PC-9 (cell line): Measurements from ENCODE around the gene NFKBIL1. TPM values are rescaled to one million over a fixed set of nuclear protein-coding genes. Genes with fewer than 3 reads are reported as not detected.

ENCODE experiments used
- BruUV-seq: library from RNA; stranded (reverse); fragments of 400-500 nt; replicated peaks from 2 replicates; lab custom pipeline; 2021; lab: Mats Ljungman, UMichigan
- CTCF ChIA-PET: fragments of 300-600 bp; sonication (Branson Sonifier 250); formaldehyde crosslinking; loops from one replicate; lab custom pipeline; 2022; ENCODE audit warnings: antibody characterized with exemption; lab: Charles Lee
- POLR2A ChIA-PET: fragments of 300-600 bp; sonication (Branson Sonifier 250); formaldehyde crosslinking; loops from one replicate; lab custom pipeline; 2022; ENCODE audit warnings: antibody characterized with exemption; ENCODE audit not compliant: unreplicated experiment; lab: Charles Lee
- DNase-seq, 2 experiments: peaks; one replicate each; pipeline versions ENCODE4 v3.0.0 to v3.0.0-alpha.2; 2015 to 2022; ENCODE audit warnings: mixed read lengths in 1 of 2
- H2AFZ ChIP-seq: fragments of 200-600 bp; sonication (generic); 2 replicates; pipeline ENCODE4 v1.8.1; 2017; ENCODE audit warnings: antibody characterized with exemption
- H3F3A ChIP-seq: fragments of 200-600 bp; sonication (generic); 2 replicates; pipeline ENCODE4 v1.8.1; 2017; ENCODE audit warnings: antibody characterized with exemption, mild to moderate bottlenecking, low read depth; ENCODE audit not compliant: insufficient read depth
- H3K27ac ChIP-seq: fragments of 200-600 bp; sonication (generic); 2 replicates; pipeline ENCODE4 v1.6.1; 2016; ENCODE audit warnings: mixed run types
- H3K27me3 ChIP-seq: fragments of 200-600 bp; sonication (generic); 2 replicates; pipeline ENCODE4 v1.6.1; 2016; ENCODE audit warnings: low read depth, mixed run types; ENCODE audit not compliant: insufficient read depth
- H3K36me3 ChIP-seq: fragments of 200-600 bp; sonication (generic); 2 replicates; pipeline ENCODE4 v1.6.1; 2016; ENCODE audit warnings: low read depth, mixed run types
- H3K4me1 ChIP-seq: fragments of 200-600 bp; sonication (generic); replicated peaks from 2 replicates; pipeline ENCODE4 v1.6.1; 2016; ENCODE audit warnings: mixed run types; ENCODE audit not compliant: insufficient read depth
- H3K4me2 ChIP-seq: fragments of 200-600 bp; sonication (generic); 2 replicates; pipeline ENCODE4 v1.6.1; 2017; ENCODE audit warnings: mixed run types
- H3K4me3 ChIP-seq: fragments of 200-600 bp; sonication (generic); 2 replicates; pipeline ENCODE4 v1.6.1; 2016; ENCODE audit warnings: mixed run types
- H3K79me2 ChIP-seq: fragments of 200-600 bp; sonication (generic); 2 replicates; pipeline ENCODE4 v1.6.1; 2017; ENCODE audit warnings: low read depth, mixed run types
- H3K9me2 ChIP-seq: fragments of 200-600 bp; sonication (generic); 2 replicates; pipeline ENCODE4 v1.8.1; 2017; ENCODE audit warnings: mild to moderate bottlenecking; ENCODE audit not compliant: insufficient read depth
- H3K9me3 ChIP-seq: fragments of 200-600 bp; sonication (generic); 2 replicates; pipeline ENCODE4 v1.8.1; 2016; ENCODE audit warnings: low read depth; ENCODE audit not compliant: insufficient read depth
- H4K20me1 ChIP-seq: fragments of 200-600 bp; sonication (generic); 2 replicates; pipeline ENCODE4 v1.8.1; 2017; ENCODE audit not compliant: insufficient read depth
- EZH2 ChIP-seq: fragments of 200-600 bp; sonication (generic); IDR thresholded peaks from 2 replicates; pipeline ENCODE4 v1.8.0; 2017; ENCODE audit warnings: antibody characterized with exemption, low read depth
- intact Hi-C: fragments of 100-400 bp; cut with micrococcal nuclease; formaldehyde crosslinking; loops from one replicate; pipeline ENCODE4 v1.10.0; 2022; ENCODE audit not compliant: unreplicated experiment
- total RNA-seq: library from RNA; stranded (reverse); gene quantifications from 2 replicates; pipeline ENCODE4 v1.2.3, GENCODE V29; 2021
- TF ChIP-seq, protein P1 (sequence below): fragments of 200-600 bp; sonication (generic); conservative IDR thresholded peaks from 2 replicates; pipeline ENCODE4 v1.6.1; 2017; ENCODE audit warnings: mixed run types, antibody characterized with exemption, mild to moderate bottlenecking, moderate library complexity

Gene NFKBIL1
- total RNA-seq, 1 experiment from 2014 or later, result 26.1 TPM

- Histone ChIP-seq H3K4me2 (peak within 1 kb of the TSS; percentile 91), H3K4me1 (0 out of 2 replicates have a peak, but pooled peaks cover 5% of the 10 kb centered on the region), H3K9me2 (no peaks in the 10 kb centered on the region), H3K36me3 (no peaks in the 10 kb centered on the region), H3K27ac (no peak within 1 kb of the TSS), H2AFZ (peak within 1 kb of the TSS; percentile 99), H3K79me2 (no peaks in the 10 kb centered on the region), H3K27me3 (no peaks in the 10 kb centered on the region), H3K9me3 (no peaks in the 10 kb centered on the region), H4K20me1 (no peaks in the 10 kb centered on the region), H3K4me3 (peak within 1 kb of the TSS; percentile 71), H3F3A (peaks cover 5% of the 10 kb centered on the region; the same call in 1 of the 2 replicates)
- no TSS peak for BruUV-seq
- CTCF ChIA-PET, result interaction anchor here (1.0 kb wide), 1 partner anchor 17 kb away, joined by 3 read pairs; no protein-coding TSS in a partner anchor
- TF ChIP-seq, protein P1, sequence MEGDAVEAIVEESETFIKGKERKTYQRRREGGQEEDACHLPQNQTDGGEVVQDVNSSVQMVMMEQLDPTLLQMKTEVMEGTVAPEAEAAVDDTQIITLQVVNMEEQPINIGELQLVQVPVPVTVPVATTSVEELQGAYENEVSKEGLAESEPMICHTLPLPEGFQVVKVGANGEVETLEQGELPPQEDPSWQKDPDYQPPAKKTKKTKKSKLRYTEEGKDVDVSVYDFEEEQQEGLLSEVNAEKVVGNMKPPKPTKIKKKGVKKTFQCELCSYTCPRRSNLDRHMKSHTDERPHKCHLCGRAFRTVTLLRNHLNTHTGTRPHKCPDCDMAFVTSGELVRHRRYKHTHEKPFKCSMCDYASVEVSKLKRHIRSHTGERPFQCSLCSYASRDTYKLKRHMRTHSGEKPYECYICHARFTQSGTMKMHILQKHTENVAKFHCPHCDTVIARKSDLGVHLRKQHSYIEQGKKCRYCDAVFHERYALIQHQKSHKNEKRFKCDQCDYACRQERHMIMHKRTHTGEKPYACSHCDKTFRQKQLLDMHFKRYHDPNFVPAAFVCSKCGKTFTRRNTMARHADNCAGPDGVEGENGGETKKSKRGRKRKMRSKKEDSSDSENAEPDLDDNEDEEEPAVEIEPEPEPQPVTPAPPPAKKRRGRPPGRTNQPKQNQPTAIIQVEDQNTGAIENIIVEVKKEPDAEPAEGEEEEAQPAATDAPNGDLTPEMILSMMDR, result no peak
- TF ChIP-seq EZH2, result no peak
- no peak for DNase-seq
- POLR2A ChIA-PET, result interaction anchor here (0.6 to 1.2 kb wide), 2 partner anchors 28 to 219 kb away, joined by 4 to 7 read pairs; no protein-coding TSS in a partner anchor
- intact Hi-C loops, result no loop called here
Measured at GRCh38 chr6:31582230-31582643, 34.8 kb downstream of the NFKBIL1 start, which contains the start of gene LTB. Gene LTB (minus strand): TSS chr6:31582424. CDS start chr6:31582417, 7 bp downstream.

DNA sequence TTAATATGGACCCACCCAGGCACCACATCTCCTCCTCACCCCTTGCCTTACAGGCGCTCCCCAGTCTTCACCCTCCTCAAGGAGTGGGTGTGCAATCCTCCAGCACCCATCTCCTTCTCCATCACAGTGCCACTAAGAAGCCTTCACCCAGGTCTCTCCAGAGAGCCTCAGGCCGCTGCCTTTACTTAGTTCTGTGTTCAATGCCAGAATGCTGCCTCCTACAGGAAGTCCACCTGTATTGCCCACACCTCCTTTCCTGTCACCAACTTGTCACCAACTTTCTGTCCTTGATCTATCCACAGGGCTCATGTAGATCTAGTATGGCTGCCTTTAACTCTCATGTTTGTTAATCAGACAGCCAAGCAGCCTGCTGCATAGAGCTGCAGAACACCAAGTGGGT lies 38.1 kb downstream of the NFKBIL1 start:
- ChIA-PET CTCF (no interaction called here), POLR2A (no interaction called here)
- no peak overlapping the region for H3K4me2 ChIP-seq
- no peak overlapping the region for H3K4me3 ChIP-seq
- BruUV-seq, result no TSS peak
- no peaks in the 10 kb centered on the region for H3K9me3 ChIP-seq
- H3K27ac ChIP-seq, result no peak overlapping the region
- no peaks in the 10 kb centered on the region for H4K20me1 ChIP-seq
- intact Hi-C loops, result no loop called here
- TF ChIP-seq EZH2, result no peak
- TF ChIP-seq, protein P1, result peak; percentile 60
- no peak for DNase-seq
- H3K79me2 ChIP-seq, result no peaks in the 10 kb centered on the region
- no peaks in the 10 kb centered on the region for H3K9me2 ChIP-seq
- H3K27me3 ChIP-seq, result no peaks in the 10 kb centered on the region
- H3K36me3 ChIP-seq, result no peaks in the 10 kb centered on the region
- no peaks in the 10 kb centered on the region for H3F3A ChIP-seq
- H2AFZ ChIP-seq, result no peak overlapping the region
- H3K4me1 ChIP-seq, result no peaks in the 10 kb centered on the region

DNA sequence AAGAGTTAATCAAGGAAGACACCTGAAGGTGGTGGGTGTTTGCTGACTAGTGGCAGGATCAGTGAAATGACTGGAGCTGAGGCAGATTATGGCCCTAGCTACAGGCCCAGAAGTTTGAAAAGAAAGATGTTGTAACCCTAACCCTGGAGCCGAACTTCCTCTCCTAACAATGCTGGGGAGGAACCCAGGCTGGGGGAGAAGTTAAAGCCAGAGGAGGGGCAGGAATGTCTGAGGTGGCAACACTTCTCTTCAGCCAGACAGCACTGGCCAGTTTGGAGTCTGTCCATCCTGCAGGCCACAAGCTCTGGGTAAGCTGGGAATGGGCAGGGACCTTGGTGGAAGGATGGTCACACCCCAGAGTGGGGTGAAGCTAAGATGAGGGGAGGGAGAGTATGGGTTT lies 38.6 kb downstream of the NFKBIL1 start, which contains the start of gene LST1:
Gene LST1 (plus strand): TSS at position 270 of the 400 bp plus-strand sequence. CDS start 1,023 bp downstream, outside the sequence.
- Histone ChIP-seq H3K4me1 (no peaks in the 10 kb centered on the region), H3K79me2 (no peaks in the 10 kb centered on the region), H4K20me1 (no peaks in the 10 kb centered on the region), H3K9me2 (no peaks in the 10 kb centered on the region), H3K27ac (no peak within 1 kb of the TSS), H3K27me3 (no peaks in the 10 kb centered on the region), H3K36me3 (no peaks in the 10 kb centered on the region), H3F3A (no peaks in the 10 kb centered on the region), H2AFZ (no peak within 1 kb of the TSS), H3K4me2 (no peak within 1 kb of the TSS), H3K4me3 (no peak within 1 kb of the TSS), H3K9me3 (no peaks in the 10 kb centered on the region)
- TF ChIP-seq, protein P1, result no peak
- no peak for TF ChIP-seq EZH2
- intact Hi-C loops, result no loop called here
- CTCF ChIA-PET, result interaction anchor here (1.1 kb wide), 1 partner anchor 13 kb away, joined by 3 read pairs; no protein-coding TSS in a partner anchor
- no peak for DNase-seq
- BruUV-seq, result no TSS peak
- POLR2A ChIA-PET, result no interaction called here
